ENCODE data around the gene PLA2G2D. TPM values are rescaled to one million over a fixed set of nuclear protein-coding genes. Genes with fewer than 3 reads are reported as not detected.

PLA2G2D gene
- total and polyA plus RNA-seq, 9 of the 15 experiments (the other 6 are each of a cell fraction or from before 2014, with no cell fraction given) = not detected

- TF ChIP-seq CHD7 (IDR thresholded peaks at IDR 0.05; ENCODE audit: low read depth, low read length) (no peak), FOXJ2 (tag; IDR thresholded peaks at IDR 0.05) (peak; percentile 58; the same call in 1 of the 2 replicates), CTCF (IDR thresholded peaks at IDR 0.05 in 2 of 3, conservative IDR thresholded peaks at IDR 0.05 in 1 of 3; ENCODE audit: insufficient read depth in 2 of 3, low read depth in 1 of 3, low read length in 3 of 3) (no peak), NFIX (CRISPR knock-in tag; IDR thresholded peaks at IDR 0.05; ENCODE audit: low read depth) (no peak), ZFP91 (CRISPR knock-in tag; IDR thresholded peaks at IDR 0.05) (no peak), ESRRA (IDR thresholded peaks at IDR 0.05; ENCODE audit: borderline replicate concordance, low read depth) (no peak), ZBTB8A (IDR thresholded peaks at IDR 0.05; ENCODE audit: partially characterized antibody) (no peak)
These were observed 5.2 kb upstream of the PLA2G2D start (continued) for GRCh38 chr1:20124456-20125057.
